SK-N-SH (cell line): ENCODE data around the gene PIN1. TPM values are rescaled to one million over a fixed set of nuclear protein-coding genes. Genes with fewer than 3 reads are reported as not detected.
"Not testable (repeated sequence)": the region's sequence is repeated elsewhere in the genome, so short reads cannot be mapped to it uniquely, and the experiment has no call there.

ENCODE experiments used
- CTCF ChIA-PET: fragments of 300-600, 350-600 bp; formaldehyde crosslinking; extraction: SDS; loops from one replicate; lab custom pipeline; 2021; lab: Yijun Ruan, JAX
- POLR2A ChIA-PET: fragments of 350-600 bp; sonication (Branson Sonifier 250); formaldehyde crosslinking; extraction: SDS; loops from one replicate; lab custom pipeline; 2020; ENCODE audit warnings: antibody characterized with exemption, inconsistent platforms; lab: Yijun Ruan, JAX
- DNase-seq: peaks from one replicate; pipeline ENCODE4 v3.0.0; 2012
- H2AFZ ChIP-seq: fragments of 200-600 bp; sonication (generic); 2 replicates; pipeline ENCODE4 v1.8.1; 2016; ENCODE audit warnings: antibody characterized with exemption, mild to moderate bottlenecking, low read depth
- H3F3A ChIP-seq: fragments of 200-600 bp; sonication (generic); replicated peaks from 2 replicates; pipeline ENCODE3; 2016; ENCODE audit warnings: antibody characterized with exemption, mild to moderate bottlenecking; ENCODE audit not compliant: insufficient read depth
- H3K27ac ChIP-seq, 2 experiments: fragments of 200-500 bp in 1 of 2; fragments of 200-600 bp in 1 of 2; sonication (Bioruptor generic) in 1 of 2; sonication (generic), shearing (Covaris generic) in 1 of 2; 2 replicates each; pipeline versions ENCODE4 v1.5.1 to v1.6.1; 2014 to 2016; ENCODE audit warnings: low read depth in 2 of 2, inconsistent platforms in 1 of 2, low read length in 1 of 2, mild to moderate bottlenecking in 1 of 2, mixed read lengths in 1 of 2
- H3K27me3 ChIP-seq: fragments of 200-600 bp; sonication (generic), shearing (Covaris generic); 2 replicates; pipeline ENCODE4 v1.6.1; 2016; ENCODE audit warnings: mixed run types; ENCODE audit not compliant: insufficient read depth
- H3K36me3 ChIP-seq, 2 experiments: fragments of 200-500 bp in 1 of 2; fragments of 200-600 bp in 1 of 2; sonication (Bioruptor generic) in 1 of 2; sonication (generic) in 1 of 2; replicated peaks in 1 of 2; 2 replicates each; pipeline versions ENCODE3 to v1.5.1; 2014 to 2016; ENCODE audit warnings: low read length in 1 of 2, mild to moderate bottlenecking in 1 of 2; ENCODE audit not compliant: insufficient read depth in 2 of 2, control insufficient read depth in 1 of 2
- H3K4me1 ChIP-seq, 2 experiments: fragments of 200-500 bp in 1 of 2; fragments of 200-600 bp in 1 of 2; sonication (Bioruptor generic) in 1 of 2; sonication (generic), shearing (Covaris generic) in 1 of 2; 2 replicates each; pipeline versions ENCODE4 v1.5.1 to v1.6.1; 2014 to 2016; ENCODE audit warnings: low read depth in 1 of 2, low read length in 1 of 2, mixed run types in 1 of 2; ENCODE audit not compliant: insufficient read depth in 2 of 2, control insufficient read depth in 1 of 2
- H3K4me2 ChIP-seq: fragments of 200-600 bp; sonication (generic), shearing (Covaris generic); 2 replicates; pipeline ENCODE4 v1.6.1; 2017; ENCODE audit warnings: mixed run types
- H3K4me3 ChIP-seq, 2 experiments: fragments of 200-500 bp in 1 of 2; fragments of 200-600 bp in 1 of 2; sonication (Bioruptor generic) in 1 of 2; sonication (generic), shearing (Covaris generic) in 1 of 2; 2 replicates each; pipeline versions ENCODE4 v1.5.1 to v1.8.1; 2014 to 2016; ENCODE audit warnings: low read depth in 2 of 2, inconsistent platforms in 1 of 2, low read length in 1 of 2, mild to moderate bottlenecking in 1 of 2, mixed read lengths in 1 of 2, moderate library complexity in 1 of 2
- H3K79me2 ChIP-seq: fragments of 200-600 bp; sonication (generic); 2 replicates; pipeline ENCODE4 v1.8.1; 2017; ENCODE audit warnings: mild to moderate bottlenecking; ENCODE audit not compliant: insufficient read depth
- H3K9ac ChIP-seq: fragments of 200-600 bp; sonication (generic); 2 replicates; pipeline ENCODE4 v1.6.1; 2017; ENCODE audit warnings: mixed run types
- H3K9me2 ChIP-seq: fragments of 200-600 bp; sonication (generic); 2 replicates; pipeline ENCODE4 v1.6.1; 2017; ENCODE audit warnings: mixed run types
- H3K9me3 ChIP-seq: fragments of 200-600 bp; sonication (generic); 2 replicates; pipeline ENCODE4 v1.6.1; 2017; ENCODE audit warnings: mixed run types, mild to moderate bottlenecking, moderate library complexity
- H4K20me1 ChIP-seq: fragments of 200-600 bp; sonication (generic); 2 replicates; pipeline ENCODE4 v1.6.1; 2017; ENCODE audit warnings: mild to moderate bottlenecking, mixed run types; ENCODE audit not compliant: insufficient read depth
- CTCF ChIP-seq: fragments of 200-600 bp; sonication (generic); IDR thresholded peaks from 2 replicates; pipeline ENCODE4 v1.6.1; 2017; ENCODE audit warnings: antibody characterized with exemption, mild to moderate bottlenecking, moderate library complexity
- ELF1 ChIP-seq: IDR thresholded peaks from 2 replicates; pipeline ENCODE4 v1.4.0; 2012
- EP300 ChIP-seq, 2 experiments: IDR thresholded peaks; 2 replicates each; pipeline versions ENCODE4 v1.4.0 to v1.6.1; 2012; ENCODE audit warnings: borderline replicate concordance in 1 of 2, low read depth in 1 of 2, low read length in 1 of 2
- EZH2phosphoT487 ChIP-seq: fragments of 200-600 bp; sonication (generic); IDR thresholded peaks from 2 replicates; pipeline ENCODE4 v1.6.1; 2017; ENCODE audit warnings: low read depth, mixed run types, mild to moderate bottlenecking, antibody characterized with exemption, moderate library complexity, borderline replicate concordance
- GATA2 ChIP-seq: sonication (generic); formaldehyde crosslinking; IDR thresholded peaks from 2 replicates; pipeline ENCODE4 v1.5.0; 2020; ENCODE audit warnings: mild to moderate bottlenecking, missing genetic modification reagents
- IRF3 ChIP-seq: fragments of 150-350 bp; IDR thresholded peaks from 2 replicates; pipeline ENCODE4 v1.6.1; 2016; ENCODE audit warnings: mild to moderate bottlenecking, low read depth, low read length
- JUND ChIP-seq: IDR thresholded peaks from 2 replicates; pipeline ENCODE4 v1.4.0; 2012
- MAX ChIP-seq: IDR thresholded peaks from 2 replicates; pipeline ENCODE4 v1.4.0; 2012; ENCODE audit warnings: low read depth
- MXI1 ChIP-seq: IDR thresholded peaks from 2 replicates; pipeline ENCODE4 v1.6.1; 2012; ENCODE audit warnings: mild to moderate bottlenecking, low read depth, low read length, improper control_type of control experiment
- NFIC ChIP-seq: IDR thresholded peaks from 2 replicates; pipeline ENCODE4 v1.4.0; 2012; ENCODE audit warnings: borderline replicate concordance
- RCOR1 ChIP-seq: fragments of 150-350 bp; IDR thresholded peaks from 2 replicates; pipeline ENCODE4 v1.6.1; 2017; ENCODE audit warnings: antibody characterized with exemption, low read length
- RFX5 ChIP-seq: IDR thresholded peaks from 2 replicates; pipeline ENCODE4 v1.6.1; 2012; ENCODE audit warnings: mild to moderate bottlenecking, improper control_type of control experiment, low read length
- SMC3 ChIP-seq: IDR thresholded peaks from 2 replicates; pipeline ENCODE4 v1.6.1; 2012; ENCODE audit warnings: low read depth, low read length, improper control_type of control experiment
- whole genome bisulfite sequencing: methylation state at CpG from one replicate; pipeline ENCODE4 v1.1.6; 2017; ENCODE audit warnings: low lambda C conversion rate; 5-methylcytosine and 5-hydroxymethylcytosine counted together
- polyA plus RNA-seq, 3 experiments: library from polyadenylated mRNA; depleted of rRNA; stranded (reverse); fragments of >200 nt; gene quantifications; 2 replicates each; pipeline ENCODE4 v1.2.3, GENCODE V29; 2012

PIN1 gene
- polyA plus RNA-seq, 1 of the 3 experiments (the other 2 are of a cell fraction): 148 TPM

- no peak for TF ChIP-seq CTCF
- TF ChIP-seq, all 33 proteins: peak for 0
These were observed 3.2 kb downstream of the PIN1 start (continued) for GRCh38 chr19:9838324-9838723.

- Histone ChIP-seq H3K79me2 (peaks cover 36% of the 10 kb centered on the region), H3K27ac (no peak overlapping the region), H3K27me3 (no peaks in the 10 kb centered on the region), H3K4me1 (peaks cover 0 to 13% of the 10 kb centered on the region in 2 experiments; a peak in 1 of 4 replicates), H3K9me2 (no peaks in the 10 kb centered on the region), H3K4me3 (no peak overlapping the region), H2AFZ (no peak overlapping the region), H3K4me2 (no peak overlapping the region), H4K20me1 (peaks cover 3% of the 10 kb centered on the region; the same call in 1 of the 2 replicates), H3K9me3 (no peaks in the 10 kb centered on the region), H3K36me3 (peaks cover 25 to 39% of the 10 kb centered on the region in 2 experiments), H3K9ac (no peak overlapping the region), H3F3A (peaks cover 2% of the 10 kb centered on the region)
- CTCF ChIA-PET: interaction anchor here (0.5 to 1.8 kb wide), 3 partner anchors 8 to 170 kb away, joined by 3 to 6 read pairs (median 3); no protein-coding TSS in a partner anchor
- 92% methylated on average over 1 of the region's 1 CpG for WGBS
- DNase-seq: no peak
- no peak for TF ChIP-seq MAX
- TF ChIP-seq NFIC: no peak
- TF ChIP-seq MXI1: peak; percentile 51; the same call in 1 of the 2 replicates
- TF ChIP-seq EP300 (IDR thresholded peaks at IDR 0.05; ENCODE audit: borderline replicate concordance in 1 of 2, low read depth in 1 of 2, low read length in 1 of 2): no peak
- TF ChIP-seq RCOR1: 0 out of 2 replicates have a peak, but pooled peaks have one; percentile 21
- POLR2A ChIA-PET: interaction anchor here (0.6 to 2.1 kb wide), 2 partner anchors 10 to 531 kb away, joined by 3 to 8 read pairs; no protein-coding TSS in a partner anchor
These were observed 4.3 kb downstream of the PIN1 start for GRCh38 chr19:9839415-9839814.

GRCh38 chr19:9842834-9843625, 7.9 kb downstream of the PIN1 start:
- ChIA-PET CTCF (interaction anchor here (1.3 kb wide), 1 partner anchor 15 kb away, joined by 4 read pairs; no protein-coding TSS in a partner anchor), POLR2A (no interaction called here)
- no peak overlapping the region for H3K4me2 ChIP-seq
- H3K27me3 ChIP-seq: no peaks in the 10 kb centered on the region
- peaks cover 25 to 54% of the 10 kb centered on the region in 2 experiments for H3K36me3 ChIP-seq
- H3K9ac ChIP-seq: no peak overlapping the region
- no peak for DNase-seq
- TF ChIP-seq RFX5: no peak
- TF ChIP-seq MAX: no peak
- TF ChIP-seq IRF3: no peak
- no peak for TF ChIP-seq ELF1
- no peak for TF ChIP-seq GATA2 (CRISPR knock-in tag)
- no peak for TF ChIP-seq SMC3
- no peak for TF ChIP-seq JUND
- TF ChIP-seq RCOR1: no peak
- TF ChIP-seq EZH2phosphoT487: no peak
- peaks cover 19% of the 10 kb centered on the region for H4K20me1 ChIP-seq
- peaks cover 14% of the 10 kb centered on the region; the same call in 1 of the 2 replicates for H3K79me2 ChIP-seq
- H3K4me1 ChIP-seq: peaks cover 0 to 4% of the 10 kb centered on the region in 2 experiments; a peak in 2 of 4 replicates
- H3K9me2 ChIP-seq: no peaks in the 10 kb centered on the region
- H3K27ac ChIP-seq: no peak overlapping the region
- no peak overlapping the region for H3K4me3 ChIP-seq
- WGBS: 96% methylated on average over 5 of the region's 9 CpGs
- no peak overlapping the region for H2AFZ ChIP-seq
- no peaks in the 10 kb centered on the region for H3F3A ChIP-seq
- H3K9me3 ChIP-seq: no peaks in the 10 kb centered on the region

GRCh38 chr19:9843626-9844273, 8.6 kb downstream of the PIN1 start:
- H2AFZ ChIP-seq, H3K4me2 ChIP-seq, POLR2A ChIA-PET, H3K27ac ChIP-seq, DNase-seq, H3K9me2 ChIP-seq, H3K9ac ChIP-seq, H3K4me3 ChIP-seq, H3K27me3 ChIP-seq, H3K4me1 ChIP-seq, H3F3A ChIP-seq, H3K9me3 ChIP-seq: not testable (repeated sequence)
- H3K79me2 ChIP-seq: peaks cover 10% of the 10 kb centered on the region; the same call in 1 of the 2 replicates
- 98% methylated on average over 12 of the region's 12 CpGs for WGBS
- H4K20me1 ChIP-seq: peaks cover 19% of the 10 kb centered on the region
- peaks cover 25 to 53% of the 10 kb centered on the region in 2 experiments for H3K36me3 ChIP-seq
- CTCF ChIA-PET: interaction anchor here (1.3 kb wide), 1 partner anchor 14 kb away, joined by 4 read pairs; no protein-coding TSS in a partner anchor
